ENCODE data around the gene DLGAP3. TPM values are rescaled to one million over a fixed set of nuclear protein-coding genes. Genes with fewer than 3 reads are reported as not detected.

Gene DLGAP3
- total and polyA plus RNA-seq, 8 donors = 0.15 to 0.29 (median 0.18) TPM; not detected in 3

DNA sequence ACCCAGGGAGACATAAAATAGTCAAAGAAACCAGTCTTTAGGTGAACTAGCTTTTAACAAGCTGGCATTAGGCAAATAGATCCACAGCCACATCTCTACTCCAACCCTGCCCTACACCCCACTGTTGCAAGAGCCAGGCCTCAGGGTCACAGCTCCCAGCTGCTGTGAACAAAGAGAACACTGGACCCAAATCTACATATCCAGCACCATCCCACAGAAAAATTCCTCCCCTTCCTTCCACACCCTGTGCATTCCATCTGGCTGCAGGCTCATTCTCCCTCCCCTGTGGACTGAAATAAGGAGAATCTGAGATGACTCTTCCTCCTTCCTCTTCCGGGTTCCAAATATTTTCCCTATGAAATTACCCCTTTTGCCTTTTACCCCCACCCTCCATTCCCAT lies 23.2 kb downstream of the DLGAP3 start:
- Histone ChIP-seq H3K9me3 (no peaks in the 10 kb centered on the region), H3K36me3 (no peaks in the 10 kb centered on the region), H3K4me1 (no peaks in the 10 kb centered on the region), H3K4me3 (no peak overlapping the region), H3K27ac (no peak overlapping the region), H3K27me3 (peaks cover 0 to 20% (median 0%) of the 10 kb centered on the region in 3 donors)
- intact Hi-C loops (cut with DNase I; ENCODE audit: low total_unique reads) = no loop called here
- TF ChIP-seq POLR2AphosphoS5 (IDR thresholded peaks at IDR 0.05) (no peak), EP300 (IDR thresholded peaks at IDR 0.05) (no peak), CTCF (IDR thresholded peaks at IDR 0.05) (no peak), POLR2A (IDR thresholded peaks at IDR 0.05) (no peak)
- 71 to 96% (median 79%) methylated on average over 1 of the region's 1 CpG for WGBS, 5 donors
- DNase-seq = no peak

DNA sequence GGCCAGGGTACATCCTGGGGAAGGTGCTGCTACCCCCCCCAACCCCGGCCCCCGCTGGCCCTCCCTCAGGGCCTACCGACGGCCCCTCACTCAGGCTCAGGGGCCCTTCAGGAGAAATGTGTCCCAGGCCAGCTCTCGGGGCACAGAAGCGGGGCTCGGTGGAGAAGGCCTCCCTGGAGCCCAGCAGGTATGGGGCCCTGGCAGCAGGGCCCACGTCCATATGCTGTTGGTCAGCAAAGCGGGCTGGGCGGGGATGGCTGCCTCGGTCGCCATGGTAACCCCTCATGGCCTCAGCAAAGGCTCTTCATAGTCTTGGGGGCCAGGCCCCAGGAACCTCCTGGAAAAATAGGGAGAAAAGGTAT lies 24.4 kb downstream of the DLGAP3 start:
- 77 to 88% (median 80%) methylated on average over 6 to 12 of the region's 12 CpGs for WGBS, 5 donors
- no peak overlapping the region for H3K27ac ChIP-seq

DNA sequence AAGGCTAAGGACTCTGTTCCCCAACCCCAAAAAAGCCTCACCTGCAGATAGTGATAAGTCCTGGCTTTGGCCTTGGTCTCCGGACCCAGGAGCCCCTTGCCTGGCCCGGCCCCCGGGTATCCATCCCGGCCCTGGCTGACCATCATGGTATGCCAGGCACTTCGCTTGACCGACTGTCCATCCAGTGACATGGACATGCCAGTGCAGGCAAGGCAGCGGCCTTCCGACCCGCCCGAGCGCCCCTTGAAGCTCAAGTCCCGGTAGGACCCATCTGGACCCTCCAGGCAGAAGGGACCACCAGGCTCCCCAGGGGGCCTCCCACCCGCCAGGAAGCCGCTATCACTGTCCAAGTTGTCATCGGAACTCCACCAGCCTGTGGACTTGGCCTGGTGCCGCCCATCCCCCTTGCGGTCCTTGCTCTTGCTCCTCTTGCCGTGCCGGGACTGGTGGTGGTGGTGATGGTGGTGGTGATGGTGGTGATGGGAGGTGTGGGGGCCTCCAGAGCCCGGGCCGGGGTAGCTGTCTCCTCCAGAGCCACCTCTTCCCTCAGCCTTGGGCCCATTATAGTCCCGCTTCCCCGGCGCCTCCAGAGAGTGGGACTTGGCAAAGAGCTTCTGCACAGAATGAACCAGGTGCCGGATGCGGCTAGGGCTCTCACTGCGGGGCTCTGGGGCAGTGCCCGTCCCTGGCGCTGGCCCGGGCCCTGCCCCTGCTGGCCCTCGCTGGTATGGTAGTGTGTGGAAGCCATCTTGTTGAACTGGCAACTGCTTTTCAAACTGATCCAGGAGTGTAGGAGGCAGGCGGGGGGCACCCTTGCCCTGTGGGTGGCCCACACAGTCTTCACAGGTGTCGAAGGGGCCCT lies 25.0 kb downstream of the DLGAP3 start:
- no peak for DNase-seq
- no peaks in the 10 kb centered on the region for H3K4me1 ChIP-seq
- H3K27me3 ChIP-seq = peaks cover 0 to 35% (median 0%) of the 10 kb centered on the region in 3 donors
- H3K27ac ChIP-seq = no peak overlapping the region
- WGBS, 5 donors = 81 to 92% (median 88%) methylated on average over 21 to 33 of the region's 33 CpGs
- no peaks in the 10 kb centered on the region for H3K9me3 ChIP-seq
- TF ChIP-seq POLR2A (IDR thresholded peaks at IDR 0.05) (no peak), EP300 (IDR thresholded peaks at IDR 0.05) (no peak), CTCF (IDR thresholded peaks at IDR 0.05) (no peak), POLR2AphosphoS5 (IDR thresholded peaks at IDR 0.05) (no peak)
- H3K36me3 ChIP-seq = no peaks in the 10 kb centered on the region
- intact Hi-C loops (cut with DNase I; ENCODE audit: low total_unique reads) = no loop called here
- no peak overlapping the region for H3K4me3 ChIP-seq

More for the DNA sequence above, 24.4 kb downstream of the DLGAP3 start:
- no peak for DNase-seq
- Histone ChIP-seq H3K36me3 (no peaks in the 10 kb centered on the region), H3K9me3 (no peaks in the 10 kb centered on the region), H3K27me3 (peaks cover 0 to 31% (median 0%) of the 10 kb centered on the region in 3 donors), H3K4me1 (no peaks in the 10 kb centered on the region), H3K4me3 (no peak overlapping the region)
- intact Hi-C loops (cut with DNase I; ENCODE audit: low total_unique reads) = no loop called here
- no peak for TF ChIP-seq EP300 (IDR thresholded peaks at IDR 0.05)
- no peak for TF ChIP-seq POLR2AphosphoS5 (IDR thresholded peaks at IDR 0.05)
- no peak for TF ChIP-seq CTCF (IDR thresholded peaks at IDR 0.05)
- TF ChIP-seq POLR2A (IDR thresholded peaks at IDR 0.05) = no peak

DNA sequence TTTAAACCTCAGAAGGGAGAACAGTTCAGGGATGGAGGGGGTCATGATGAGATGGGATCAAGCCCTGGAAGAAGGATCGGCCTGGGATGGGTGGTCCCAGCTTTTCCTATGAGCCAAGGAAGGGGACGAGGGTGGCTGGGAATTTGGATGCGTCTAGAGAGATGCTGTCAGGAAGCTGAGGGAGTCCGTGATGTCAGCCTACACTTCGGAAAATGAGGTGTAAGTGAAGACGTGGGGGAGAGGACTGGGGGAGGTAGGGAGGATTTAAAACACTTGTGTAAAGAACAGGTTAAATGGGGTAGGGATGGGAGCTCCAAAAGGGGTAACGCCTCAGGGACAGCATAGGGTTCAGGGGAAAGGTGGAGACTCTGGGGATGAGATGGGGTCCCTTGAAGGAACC lies 27.5 kb downstream of the DLGAP3 start:
- TF ChIP-seq EP300 (IDR thresholded peaks at IDR 0.05) (no peak), CTCF (IDR thresholded peaks at IDR 0.05) (no peak), POLR2AphosphoS5 (IDR thresholded peaks at IDR 0.05) (no peak), POLR2A (IDR thresholded peaks at IDR 0.05) (no peak)
- WGBS, 5 donors = 59 to 76% (median 69%) methylated on average over 7 of the region's 7 CpGs
- Histone ChIP-seq H3K9me3 (no peaks in the 10 kb centered on the region), H3K27me3 (peaks cover 0 to 20% (median 0%) of the 10 kb centered on the region in 3 donors), H3K4me1 (no peaks in the 10 kb centered on the region), H3K36me3 (no peaks in the 10 kb centered on the region), H3K27ac (no peak overlapping the region), H3K4me3 (no peak overlapping the region)
- DNase-seq = no peak
- intact Hi-C loops (cut with DNase I; ENCODE audit: low total_unique reads) = no loop called here

All from stomach (tissue), 9 donors.